Measurements from ENCODE around the gene NOS1AP.
"Not testable (repeated sequence)": the region's sequence is repeated elsewhere in the genome, so short reads cannot be mapped to it uniquely, and the experiment has no call there.

NOS1AP gene

DNA sequence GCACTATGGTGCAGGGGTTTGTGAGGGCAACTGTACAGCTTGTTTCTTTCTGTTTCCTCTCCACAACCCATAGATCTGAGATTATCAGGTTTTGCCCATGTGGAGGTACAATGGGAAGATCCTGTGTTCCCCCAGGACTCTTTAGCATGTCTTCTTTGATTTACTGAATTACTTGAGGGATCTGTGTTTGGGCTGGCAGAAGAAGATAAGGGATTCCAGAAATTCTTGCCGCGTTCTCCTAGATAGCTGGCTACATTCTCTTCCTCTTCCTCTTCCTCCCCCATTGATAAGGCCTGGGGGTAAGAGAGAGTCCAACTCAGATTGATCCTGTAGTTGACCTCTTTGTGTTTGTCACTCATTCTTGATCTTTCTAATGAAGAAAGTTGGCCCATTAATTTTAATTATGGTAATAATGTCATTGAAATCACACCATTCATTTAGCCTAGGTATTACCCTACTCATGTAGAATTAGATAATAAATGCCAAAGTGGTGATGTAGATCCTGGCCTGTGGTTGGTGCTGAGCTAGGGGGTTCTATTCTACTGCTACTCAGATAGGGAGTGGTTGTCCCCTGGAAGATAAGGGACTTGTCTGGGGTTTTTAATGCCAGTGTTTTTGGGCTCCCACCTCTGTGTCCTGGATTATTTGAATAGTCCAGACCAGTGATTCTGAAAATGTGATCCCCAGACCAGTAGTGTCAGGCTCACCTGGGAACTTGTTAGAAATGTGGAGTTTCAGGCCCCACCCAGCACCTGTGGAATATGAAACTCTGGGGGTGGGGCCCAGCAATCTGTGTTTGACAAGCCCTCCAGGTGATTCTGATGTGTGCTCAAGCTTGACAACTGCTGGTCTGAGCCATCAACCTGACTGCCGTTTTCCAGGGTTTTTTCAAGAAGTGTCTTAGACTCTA lies 122.2 kb downstream of the NOS1AP start:
- Histone ChIP-seq H3K4me3 (ENCODE audit: low read depth in 1 of 2, low read length in 2 of 2) (no peak overlapping the region), H3K36me3 (ENCODE audit: insufficient read depth, low read length) (no peaks in the 10 kb centered on the region), H3K27me3 (ENCODE audit: control insufficient read depth in 1 of 2, insufficient read depth in 2 of 2, low read length in 2 of 2) (no peaks in the 10 kb centered on the region), H3K27ac (ENCODE audit: low read depth, low read length) (no peak overlapping the region), H3K9ac (ENCODE audit: low read length) (no peak overlapping the region), H3K9me3 (ENCODE audit: low read length) (no peaks in the 10 kb centered on the region), H3K4me1 (ENCODE audit: insufficient read depth, low read length) (peaks cover 28% of the 10 kb centered on the region)

DNA sequence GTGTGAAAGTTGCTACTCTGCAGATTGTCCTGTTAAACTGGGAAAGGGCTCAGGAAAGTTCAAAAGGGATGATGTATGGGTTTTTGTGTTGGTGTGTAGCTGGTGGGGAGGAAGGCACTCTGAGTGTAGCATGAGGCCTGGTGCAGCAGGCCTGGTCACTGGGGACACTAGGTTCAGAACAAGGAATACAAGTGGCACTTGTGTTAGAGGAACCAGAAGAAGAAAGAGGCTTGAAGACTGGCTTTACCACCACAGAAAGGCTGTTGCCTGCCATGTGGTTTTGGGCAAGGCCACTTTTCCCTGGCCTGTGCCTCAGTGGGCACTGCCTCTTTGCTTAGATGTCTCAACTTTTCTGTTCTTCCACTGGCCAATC lies 122.8 kb downstream of the NOS1AP start:
- no peaks in the 10 kb centered on the region for H3K27me3 ChIP-seq (ENCODE audit: control insufficient read depth in 1 of 2, insufficient read depth in 2 of 2, low read length in 2 of 2)
- peaks cover 33% of the 10 kb centered on the region for H3K4me1 ChIP-seq (ENCODE audit: insufficient read depth, low read length)
- no peak overlapping the region for H3K27ac ChIP-seq (ENCODE audit: low read depth, low read length)
- H3K9me3 ChIP-seq (ENCODE audit: low read length) = no peaks in the 10 kb centered on the region
- no peak overlapping the region for H3K4me3 ChIP-seq (ENCODE audit: low read depth in 1 of 2, low read length in 2 of 2)
- H3K9ac ChIP-seq (ENCODE audit: low read length) = no peak overlapping the region
- no peaks in the 10 kb centered on the region for H3K36me3 ChIP-seq (ENCODE audit: insufficient read depth, low read length)

DNA sequence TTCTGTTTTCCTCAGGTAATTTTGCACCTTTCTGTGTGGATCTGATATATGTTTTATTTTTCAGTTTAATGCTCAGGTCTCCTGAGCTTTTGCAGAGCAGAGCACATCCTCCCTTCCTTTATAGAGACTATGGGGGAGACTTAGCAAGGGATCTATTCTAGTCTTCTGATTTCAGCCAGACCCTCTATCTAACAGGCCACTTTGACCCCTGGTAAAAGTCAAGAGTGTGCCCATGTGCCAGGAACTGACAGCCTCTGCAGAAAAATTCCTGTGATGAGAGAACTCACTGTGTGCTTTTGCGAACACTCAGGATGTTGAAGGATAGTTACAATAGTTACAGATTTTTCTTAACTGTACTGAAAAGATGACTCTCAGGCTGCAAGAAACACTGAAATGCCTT lies 123.3 kb downstream of the NOS1AP start:
- Histone ChIP-seq H3K9ac (ENCODE audit: low read length) (no peak overlapping the region), H3K36me3 (ENCODE audit: insufficient read depth, low read length) (no peaks in the 10 kb centered on the region), H3K27ac (ENCODE audit: low read depth, low read length) (no peak overlapping the region), H3K27me3 (ENCODE audit: control insufficient read depth in 1 of 2, insufficient read depth in 2 of 2, low read length in 2 of 2) (no peaks in the 10 kb centered on the region), H3K4me3 (ENCODE audit: low read depth in 1 of 2, low read length in 2 of 2) (no peak overlapping the region), H3K4me1 (ENCODE audit: insufficient read depth, low read length) (peaks cover 38% of the 10 kb centered on the region), H3K9me3 (ENCODE audit: low read length) (no peaks in the 10 kb centered on the region)

DNA sequence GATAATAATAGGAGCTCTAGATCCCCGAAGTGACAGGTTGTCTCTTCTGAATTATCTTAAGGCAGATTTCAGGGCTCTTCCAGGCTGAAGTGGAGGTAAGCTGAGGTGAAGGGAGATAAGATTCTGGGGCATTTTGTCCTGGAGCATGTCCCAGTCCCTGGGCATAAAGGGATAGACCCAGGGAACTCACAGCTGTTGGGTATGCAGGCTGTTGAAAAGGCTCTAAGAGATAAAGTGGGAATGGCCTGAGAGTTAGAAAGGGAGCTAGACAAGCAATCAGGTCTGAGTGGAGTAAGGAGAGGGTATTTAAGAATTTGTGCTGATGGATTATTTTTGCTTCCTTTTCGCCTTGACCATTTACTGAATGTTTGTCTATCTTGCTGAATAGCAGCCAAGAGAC lies 123.7 kb downstream of the NOS1AP start:
- no peaks in the 10 kb centered on the region for H3K9me3 ChIP-seq (ENCODE audit: low read length)
- H3K36me3 ChIP-seq (ENCODE audit: insufficient read depth, low read length) = no peaks in the 10 kb centered on the region
- no peaks in the 10 kb centered on the region for H3K27me3 ChIP-seq (ENCODE audit: control insufficient read depth in 1 of 2, insufficient read depth in 2 of 2, low read length in 2 of 2)
- no peak overlapping the region for H3K9ac ChIP-seq (ENCODE audit: low read length)
- no peak overlapping the region for H3K27ac ChIP-seq (ENCODE audit: low read depth, low read length)
- peaks cover 41% of the 10 kb centered on the region for H3K4me1 ChIP-seq (ENCODE audit: insufficient read depth, low read length)
- no peak overlapping the region for H3K4me3 ChIP-seq (ENCODE audit: low read depth in 1 of 2, low read length in 2 of 2)

DNA sequence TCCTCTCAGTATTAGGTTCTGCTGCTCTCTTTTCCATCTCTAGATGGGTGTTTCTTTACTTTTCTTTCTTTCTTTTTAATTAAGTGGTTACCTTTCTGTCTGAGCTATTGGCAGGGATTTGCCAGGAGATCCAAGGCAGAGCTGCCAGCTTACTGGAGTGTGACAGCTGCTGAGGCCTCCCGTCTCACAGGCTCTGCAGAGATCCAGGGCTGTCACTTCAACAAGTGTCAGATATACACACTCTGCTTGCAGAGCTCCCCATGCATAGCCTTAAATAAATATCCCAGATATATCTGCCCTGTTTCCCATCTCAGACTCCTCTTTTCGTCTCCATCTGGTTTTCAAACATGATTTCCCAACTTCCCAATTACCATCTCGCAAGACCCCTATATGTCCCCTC lies 124.3 kb downstream of the NOS1AP start:
- Histone ChIP-seq H3K27me3 (ENCODE audit: control insufficient read depth in 1 of 2, insufficient read depth in 2 of 2, low read length in 2 of 2) (no peaks in the 10 kb centered on the region), H3K4me3 (ENCODE audit: low read depth in 1 of 2, low read length in 2 of 2) (no peak overlapping the region), H3K9ac (ENCODE audit: low read length) (no peak overlapping the region), H3K4me1 (ENCODE audit: insufficient read depth, low read length) (peaks cover 44% of the 10 kb centered on the region), H3K9me3 (ENCODE audit: low read length) (no peaks in the 10 kb centered on the region), H3K36me3 (ENCODE audit: insufficient read depth, low read length) (no peaks in the 10 kb centered on the region), H3K27ac (ENCODE audit: low read depth, low read length) (no peak overlapping the region)

DNA sequence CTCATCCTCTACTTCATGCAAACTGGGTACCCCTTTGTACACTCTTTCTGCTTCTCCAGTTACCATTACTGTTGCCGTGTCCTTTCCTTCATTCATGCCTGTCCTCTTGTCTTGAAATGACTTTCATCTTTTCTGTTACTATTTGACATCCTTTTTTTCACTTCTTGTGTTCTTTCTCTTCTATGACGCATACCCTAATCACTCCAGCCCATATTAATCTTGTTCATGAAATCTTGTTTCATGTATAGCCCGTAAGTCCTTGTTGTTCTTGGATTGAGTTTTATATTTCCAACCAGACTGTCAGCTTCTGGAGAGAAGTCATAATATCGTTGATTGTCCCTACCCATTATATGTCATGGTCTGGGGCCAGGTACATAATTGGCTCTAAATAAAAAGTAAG lies 126.1 kb downstream of the NOS1AP start:
- no peaks in the 10 kb centered on the region for H3K36me3 ChIP-seq (ENCODE audit: insufficient read depth, low read length)

DNA sequence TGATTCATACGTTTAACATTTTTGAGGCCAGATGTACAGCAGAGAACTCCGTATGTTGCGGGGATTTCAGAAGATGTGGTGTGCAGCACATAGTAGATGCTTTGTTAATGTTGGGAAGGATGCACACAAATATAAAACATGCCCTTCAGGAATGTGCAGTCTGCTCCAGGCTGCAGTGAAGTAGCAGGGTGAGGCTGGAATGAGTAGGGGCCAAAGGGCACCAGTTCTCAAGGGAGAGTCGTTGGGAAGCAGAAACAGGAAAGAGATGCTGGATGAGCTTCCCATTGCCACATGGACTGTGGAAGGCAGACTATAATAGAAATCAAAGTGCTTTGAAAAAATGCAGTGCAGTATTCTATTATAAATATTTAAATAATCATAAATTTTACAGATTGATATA lies 126.9 kb downstream of the NOS1AP start:
- Histone ChIP-seq H3K27ac (ENCODE audit: low read depth, low read length) (peak overlapping the region; percentile 10), H3K27me3 (ENCODE audit: control insufficient read depth in 1 of 2, insufficient read depth in 2 of 2, low read length in 2 of 2) (no peaks in the 10 kb centered on the region), H3K36me3 (ENCODE audit: insufficient read depth, low read length) (no peaks in the 10 kb centered on the region), H3K9ac (ENCODE audit: low read length) (no peak overlapping the region), H3K4me3 (ENCODE audit: low read depth in 1 of 2, low read length in 2 of 2) (no peak overlapping the region), H3K4me1 (ENCODE audit: insufficient read depth, low read length) (peaks cover 62% of the 10 kb centered on the region), H3K9me3 (ENCODE audit: low read length) (no peaks in the 10 kb centered on the region)

More for the DNA sequence above, 126.1 kb downstream of the NOS1AP start:
- no peak overlapping the region for H3K27ac ChIP-seq (ENCODE audit: low read depth, low read length)
- H3K9ac ChIP-seq (ENCODE audit: low read length) = no peak overlapping the region
- no peaks in the 10 kb centered on the region for H3K27me3 ChIP-seq (ENCODE audit: control insufficient read depth in 1 of 2, insufficient read depth in 2 of 2, low read length in 2 of 2)
- no peak overlapping the region for H3K4me3 ChIP-seq (ENCODE audit: low read depth in 1 of 2, low read length in 2 of 2)
- H3K4me1 ChIP-seq (ENCODE audit: insufficient read depth, low read length) = peaks cover 61% of the 10 kb centered on the region
- H3K9me3 ChIP-seq (ENCODE audit: low read length) = no peaks in the 10 kb centered on the region

DNA sequence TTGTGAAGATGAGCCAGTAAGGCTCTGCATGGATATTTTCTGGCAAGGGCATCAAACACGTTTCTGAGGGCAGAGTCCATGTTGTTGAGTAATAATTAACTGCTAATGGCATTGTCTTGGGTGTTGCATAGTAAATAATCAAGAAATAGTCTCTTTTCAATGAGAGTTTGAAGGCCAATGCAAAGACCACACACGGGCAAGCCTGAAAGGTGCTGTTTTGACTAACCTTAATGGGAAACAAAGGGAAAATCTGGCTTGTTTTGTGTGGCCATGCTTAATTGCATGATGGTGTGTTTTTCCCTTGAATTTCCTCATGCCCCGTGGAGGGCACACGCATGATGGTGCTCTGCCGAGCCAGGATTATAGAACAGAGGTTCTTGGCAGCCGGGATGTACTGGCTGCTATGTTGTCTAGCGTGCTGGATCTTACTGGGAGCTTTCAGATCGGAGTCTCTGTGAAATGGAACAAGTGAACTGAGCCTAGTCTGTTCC lies 127.6 kb downstream of the NOS1AP start:
- Histone ChIP-seq H3K4me3 (ENCODE audit: low read depth in 1 of 2, low read length in 2 of 2) (no peak overlapping the region), H3K27me3 (ENCODE audit: control insufficient read depth in 1 of 2, insufficient read depth in 2 of 2, low read length in 2 of 2) (no peaks in the 10 kb centered on the region), H3K9ac (ENCODE audit: low read length) (no peak overlapping the region), H3K27ac (ENCODE audit: low read depth, low read length) (peak overlapping the region; percentile 7), H3K9me3 (ENCODE audit: low read length) (no peaks in the 10 kb centered on the region), H3K36me3 (ENCODE audit: insufficient read depth, low read length) (no peaks in the 10 kb centered on the region), H3K4me1 (ENCODE audit: insufficient read depth, low read length) (peaks cover 62% of the 10 kb centered on the region)

DNA sequence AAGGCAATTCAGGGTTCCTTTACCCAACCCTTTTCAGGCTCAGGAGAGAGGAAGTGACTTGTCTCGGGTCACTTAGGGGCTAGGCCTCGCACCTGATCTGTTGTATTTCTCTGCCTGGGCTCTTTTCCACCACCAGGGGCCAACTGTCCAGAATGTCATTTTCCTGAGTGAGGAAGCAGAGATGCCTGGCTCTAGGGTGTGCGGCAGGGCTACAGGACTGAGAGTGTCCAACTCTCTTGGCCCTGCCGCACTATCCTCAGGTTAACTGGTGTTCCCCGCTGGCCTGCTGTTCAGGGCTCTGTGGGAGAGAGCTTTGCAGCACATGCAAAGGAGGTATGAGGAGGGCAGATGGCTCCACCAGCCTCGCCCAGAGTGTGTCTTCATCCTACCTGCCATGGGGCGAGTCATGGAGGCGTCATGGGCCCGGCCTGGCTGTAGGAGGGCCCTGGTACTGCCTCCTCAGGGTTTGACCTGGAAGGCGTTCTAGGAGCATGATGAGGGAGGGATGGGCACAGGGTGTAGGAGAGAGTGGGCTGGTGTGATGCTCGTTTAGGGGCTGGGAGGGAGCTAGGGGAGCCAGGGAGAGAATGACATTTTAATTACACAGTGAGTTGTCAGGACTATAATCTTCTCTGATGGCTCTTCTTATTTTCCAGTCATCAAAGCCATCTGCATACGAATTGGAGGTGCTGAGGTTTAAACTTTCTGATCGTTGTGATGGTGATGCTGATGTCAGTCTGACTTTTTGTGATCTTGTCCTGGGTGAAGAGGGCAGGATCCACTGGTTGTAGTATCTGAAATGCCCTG lies 128.3 kb downstream of the NOS1AP start:
- Histone ChIP-seq H3K27me3 (ENCODE audit: control insufficient read depth in 1 of 2, insufficient read depth in 2 of 2, low read length in 2 of 2) (no peaks in the 10 kb centered on the region), H3K4me1 (ENCODE audit: insufficient read depth, low read length) (peaks cover 61% of the 10 kb centered on the region), H3K9me3 (ENCODE audit: low read length) (no peaks in the 10 kb centered on the region), H3K27ac (ENCODE audit: low read depth, low read length) (no peak overlapping the region), H3K9ac (ENCODE audit: low read length) (no peak overlapping the region), H3K36me3 (ENCODE audit: insufficient read depth, low read length) (no peaks in the 10 kb centered on the region), H3K4me3 (ENCODE audit: low read depth in 1 of 2, low read length in 2 of 2) (no peak overlapping the region)

DNA sequence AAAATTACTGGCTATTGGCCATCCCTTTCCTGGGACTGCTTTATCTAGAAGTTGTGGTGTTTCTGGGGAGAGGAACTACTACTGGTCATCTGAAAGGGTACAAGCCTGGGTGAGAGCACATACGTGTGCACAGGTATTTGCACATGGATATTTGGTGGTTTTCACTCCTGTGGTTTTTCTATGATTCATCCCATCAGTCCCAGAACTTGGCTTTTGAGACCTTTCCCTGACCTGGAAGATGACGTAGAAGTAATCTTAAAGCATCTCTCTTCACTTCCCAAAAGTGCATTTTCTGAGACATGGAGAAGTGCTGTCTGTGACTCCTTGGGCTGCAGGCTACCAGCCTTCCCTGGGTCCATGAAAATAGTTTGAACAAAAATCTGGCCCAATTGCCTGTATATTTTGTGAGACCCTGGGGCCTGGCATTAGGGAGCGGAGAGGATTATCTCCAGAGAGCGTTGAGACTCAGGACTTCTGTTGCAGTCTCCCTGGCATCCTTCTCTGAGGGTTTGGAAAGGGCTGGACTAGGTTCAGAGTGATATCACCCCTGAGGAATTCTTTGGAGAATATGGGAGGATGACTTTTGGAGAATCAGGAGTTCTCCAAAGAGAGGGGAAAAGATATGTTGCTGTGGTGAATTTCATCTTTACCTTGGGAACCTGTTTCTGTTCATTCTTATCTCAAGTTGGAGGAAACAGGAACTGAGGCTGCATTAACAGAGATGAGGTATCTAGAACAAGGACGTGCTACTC lies 130.8 kb downstream of the NOS1AP start:
- Histone ChIP-seq H3K36me3 (ENCODE audit: insufficient read depth, low read length) (no peaks in the 10 kb centered on the region), H3K4me3 (ENCODE audit: low read depth in 1 of 2, low read length in 2 of 2) (no peak overlapping the region), H3K4me1 (ENCODE audit: insufficient read depth, low read length) (peaks cover 43% of the 10 kb centered on the region), H3K9ac (ENCODE audit: low read length) (no peak overlapping the region), H3K27me3 (ENCODE audit: control insufficient read depth in 1 of 2, insufficient read depth in 2 of 2, low read length in 2 of 2) (no peaks in the 10 kb centered on the region), H3K9me3 (ENCODE audit: low read length) (no peaks in the 10 kb centered on the region), H3K27ac (ENCODE audit: low read depth, low read length) (no peak overlapping the region)

DNA sequence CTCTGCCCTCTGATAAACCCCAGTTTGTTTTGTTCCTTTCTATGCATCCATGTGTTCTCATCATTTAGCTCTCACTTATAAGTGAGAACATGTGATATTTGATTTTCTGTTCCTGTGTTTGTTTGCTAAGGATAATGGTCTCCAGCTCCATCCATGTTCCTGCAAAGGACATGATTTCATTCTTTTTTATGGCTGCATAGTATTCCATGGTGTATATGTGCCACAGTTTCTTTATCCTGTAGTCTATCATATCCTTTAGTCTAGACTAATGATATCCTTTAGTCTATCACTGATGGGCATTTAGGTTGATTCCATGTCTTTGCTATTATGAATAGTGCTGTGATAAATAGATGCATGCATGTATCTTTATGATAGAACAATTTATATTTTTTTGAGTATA lies 131.6 kb downstream of the NOS1AP start:
- H3K27ac ChIP-seq (ENCODE audit: low read depth, low read length); H3K9ac ChIP-seq (ENCODE audit: low read length); H3K27me3 ChIP-seq (ENCODE audit: control insufficient read depth in 1 of 2, insufficient read depth in 2 of 2, low read length in 2 of 2); H3K9me3 ChIP-seq (ENCODE audit: low read length); H3K36me3 ChIP-seq (ENCODE audit: insufficient read depth, low read length); H3K4me3 ChIP-seq (ENCODE audit: low read depth in 1 of 2, low read length in 2 of 2): not testable (repeated sequence)
- peaks cover 46% of the 10 kb centered on the region for H3K4me1 ChIP-seq (ENCODE audit: insufficient read depth, low read length)
